HG03354 (cell line): ENCODE data around the gene UBE2Q2.
"Not testable (repeated sequence)": the region's sequence is repeated elsewhere in the genome, so short reads cannot be mapped to it uniquely, and the experiment has no call there.

Source experiments
- ATAC-seq: cut with Tn5 transposase; IDR thresholded peaks from one replicate; pipeline ENCODE4 v1.9.1; 2021; ENCODE audit warnings: mild to moderate bottlenecking; ENCODE audit not compliant: unreplicated experiment, poor library complexity, severe bottlenecking

UBE2Q2 gene

DNA sequence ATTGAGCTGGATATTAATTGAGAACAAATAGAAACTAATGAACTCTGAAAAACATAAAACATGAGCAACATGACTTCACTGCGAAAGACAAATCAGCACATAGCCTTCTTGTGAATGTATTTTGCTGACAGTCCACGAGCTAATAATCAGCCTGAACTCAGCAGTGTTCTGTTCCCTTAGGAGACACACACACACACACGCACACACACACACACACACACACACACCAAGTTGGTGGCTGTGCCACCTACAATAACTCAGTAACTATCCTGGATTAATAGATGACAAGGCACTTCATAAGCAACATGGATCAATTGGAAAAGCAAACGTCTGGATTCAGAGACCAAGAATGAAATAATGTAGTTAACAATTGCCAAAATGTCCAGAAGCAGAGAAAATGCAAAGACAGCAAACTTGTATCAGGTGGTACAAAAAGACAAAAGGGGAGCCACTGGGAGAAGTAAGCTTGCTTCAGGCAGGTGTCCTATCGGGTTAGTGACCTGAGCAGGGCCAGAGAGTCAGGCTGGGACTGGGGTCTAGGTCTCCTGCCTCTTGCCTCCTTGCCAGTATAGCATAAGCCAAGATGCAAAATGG, 20.5 kb upstream of the UBE2Q2 start:
- no peak for ATAC-seq

DNA sequence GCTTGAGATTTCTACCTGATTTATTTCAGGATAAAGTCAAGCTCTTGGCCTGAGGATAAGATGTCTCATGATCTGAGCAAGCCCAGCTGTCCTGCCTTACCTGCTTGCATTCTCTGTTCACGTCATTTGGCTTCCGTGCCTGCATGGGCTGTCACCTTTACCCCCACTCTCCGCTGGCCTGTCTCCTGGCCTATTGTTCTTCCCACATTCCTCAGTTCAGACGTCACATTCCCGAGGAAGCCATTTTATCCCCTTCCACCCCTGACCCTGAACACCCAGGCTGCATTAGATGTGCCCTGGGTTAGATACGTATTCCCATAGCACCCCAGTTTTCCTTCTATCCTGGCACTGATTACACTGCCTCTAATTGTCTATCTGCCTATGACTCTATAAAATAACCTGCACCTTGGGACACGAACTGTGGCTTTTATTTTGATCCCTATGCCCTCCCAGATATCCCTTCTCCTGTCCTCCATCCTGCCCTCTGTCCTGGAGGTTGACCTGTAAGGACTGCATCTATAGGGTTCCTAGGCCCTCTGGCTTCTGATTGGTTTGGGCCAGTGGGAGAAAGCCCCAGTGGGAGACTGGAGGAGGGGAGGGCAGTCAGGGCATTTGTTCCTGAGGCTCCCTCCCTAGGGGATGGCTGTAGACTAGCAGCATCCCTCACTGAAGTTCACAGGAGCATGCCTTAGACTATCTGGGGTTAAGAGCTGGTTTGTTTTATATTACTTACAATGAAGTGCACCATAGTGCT, 19.2 kb upstream of the UBE2Q2 start:
- no peak for ATAC-seq

DNA sequence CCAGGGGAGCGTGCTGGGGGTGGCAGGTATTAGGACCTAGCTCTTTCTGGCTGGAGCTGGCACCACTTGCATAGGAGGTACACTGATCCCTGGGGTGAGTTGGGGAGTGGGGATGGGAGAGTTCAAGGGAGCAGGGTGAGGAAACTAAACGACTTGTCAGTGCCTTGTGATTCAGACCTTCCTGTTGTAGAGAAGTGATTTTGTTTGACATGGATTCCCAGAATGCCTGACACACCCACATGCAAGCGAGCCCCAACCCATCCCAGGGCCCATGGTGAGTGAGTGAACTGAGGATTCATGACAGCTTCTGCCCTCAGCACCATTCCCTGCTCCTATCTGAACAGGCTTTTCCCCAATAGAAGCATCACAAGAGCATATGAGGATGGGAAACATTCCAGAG, 15.6 kb upstream of the UBE2Q2 start:
- no peak for ATAC-seq

DNA sequence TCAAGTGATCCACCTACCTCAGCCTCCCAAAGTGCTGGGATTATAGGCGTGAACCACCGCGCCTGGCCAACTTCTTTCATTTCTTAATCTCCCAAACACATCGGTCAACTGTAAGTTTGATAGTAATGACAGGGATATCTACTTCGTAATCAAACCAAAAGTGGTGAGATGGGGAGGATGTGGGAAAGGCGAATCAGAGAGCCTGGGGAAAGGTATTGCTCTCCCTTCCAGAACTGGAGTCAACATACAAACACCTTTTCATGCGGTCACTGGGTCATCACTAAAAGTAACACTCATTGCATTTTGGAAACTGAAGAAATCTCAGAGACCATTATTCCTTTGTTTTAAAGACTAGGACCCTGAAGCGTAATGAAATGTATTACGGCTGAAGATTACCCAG, 14.8 kb upstream of the UBE2Q2 start:
- no peak for ATAC-seq

DNA sequence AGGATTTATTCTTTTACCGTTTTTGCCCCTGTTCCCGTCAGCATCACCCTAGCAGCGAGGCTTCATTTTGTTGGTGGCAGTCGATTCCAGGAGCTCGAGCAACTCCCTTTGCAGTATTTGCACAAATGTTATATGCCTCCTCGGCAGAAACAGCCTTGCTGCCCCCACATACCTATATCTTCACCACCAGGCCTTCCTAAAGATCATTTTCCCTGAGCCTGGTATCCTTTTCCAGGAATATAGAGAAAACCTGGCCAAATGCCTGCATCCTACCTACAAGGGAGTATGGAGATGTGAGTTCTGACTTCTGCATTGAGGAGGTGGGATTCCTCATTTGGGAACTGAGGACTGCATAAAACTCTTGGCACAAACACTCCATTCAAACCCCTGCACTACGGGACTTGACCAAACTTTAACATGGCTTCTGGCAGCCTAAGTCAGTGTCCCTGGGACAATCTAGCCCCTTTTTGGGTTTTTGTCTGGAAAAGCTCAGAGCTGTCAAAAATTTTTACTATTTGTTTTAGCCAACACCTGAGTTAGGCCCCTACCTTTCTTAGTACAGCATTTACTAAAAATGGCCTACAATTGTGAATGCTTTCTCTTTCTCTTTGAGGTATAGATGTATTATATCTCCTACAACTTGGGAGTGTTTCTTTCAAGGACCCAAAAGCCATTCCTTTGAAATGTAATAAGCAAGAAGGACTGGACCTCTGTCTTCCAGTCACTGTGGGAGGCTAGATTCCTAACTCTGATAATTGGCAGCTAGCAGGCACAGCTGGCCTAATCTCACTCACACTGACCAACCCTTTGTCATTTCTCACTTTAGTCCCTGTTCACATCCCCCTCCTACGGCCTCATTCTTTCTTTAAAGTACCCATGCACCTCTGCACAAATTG, 12.1 kb upstream of the UBE2Q2 start:
- no peak for ATAC-seq

DNA sequence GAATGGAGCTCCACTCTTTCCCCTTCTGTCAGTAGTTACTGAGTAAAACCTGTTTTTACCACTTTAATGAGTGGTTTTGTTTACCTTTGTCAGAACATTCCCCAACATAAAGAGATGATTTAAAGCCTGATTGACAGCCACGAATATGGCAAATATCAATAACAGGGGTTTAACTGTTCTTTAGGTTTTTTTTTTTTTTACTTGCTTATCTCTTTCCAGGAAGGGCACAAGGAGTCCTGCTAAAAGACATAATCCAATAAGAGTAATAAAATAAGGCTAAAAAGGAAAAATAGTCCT, 11.5 kb upstream of the UBE2Q2 start:
- no peak for ATAC-seq

DNA sequence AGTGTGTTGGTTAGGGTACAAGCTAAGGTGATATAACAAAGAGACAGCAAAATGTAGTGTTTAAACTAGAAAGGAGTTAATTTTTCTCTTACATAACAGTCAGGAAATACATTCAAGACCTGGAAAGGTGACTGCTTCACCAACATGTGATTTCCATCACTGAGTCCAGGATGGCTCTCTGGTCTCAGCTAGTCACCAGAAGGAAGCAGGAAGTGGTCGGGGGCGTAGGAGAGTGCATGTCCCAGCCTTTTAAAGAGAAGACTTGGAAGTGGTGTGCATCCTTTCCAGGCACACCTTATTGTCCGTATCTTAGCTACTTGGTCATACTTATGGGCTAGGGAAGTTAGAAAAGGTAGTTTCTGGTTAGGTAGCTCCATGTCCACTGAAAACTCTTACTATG, 11.1 kb upstream of the UBE2Q2 start:
- no peak for ATAC-seq

DNA sequence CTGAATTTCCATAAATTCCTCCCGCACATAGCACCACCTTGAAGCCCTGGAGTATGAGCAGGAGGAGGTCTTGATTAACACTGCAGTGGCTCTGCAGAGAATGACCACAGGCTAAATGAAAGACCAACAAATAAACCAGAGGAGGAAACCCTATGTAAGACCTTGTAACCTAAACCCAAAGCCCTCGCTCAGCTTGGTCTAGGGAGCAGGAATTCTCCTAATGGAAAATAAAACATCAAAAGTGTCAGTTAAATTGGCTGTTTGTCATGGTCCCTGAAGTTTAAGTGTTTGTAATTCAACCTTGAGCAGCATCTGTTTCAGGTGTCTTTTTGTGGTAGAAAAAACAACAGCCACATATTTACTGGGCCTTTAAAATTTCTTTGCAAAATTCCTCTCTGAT, 9.2 kb upstream of the UBE2Q2 start:
- ATAC-seq: no peak

DNA sequence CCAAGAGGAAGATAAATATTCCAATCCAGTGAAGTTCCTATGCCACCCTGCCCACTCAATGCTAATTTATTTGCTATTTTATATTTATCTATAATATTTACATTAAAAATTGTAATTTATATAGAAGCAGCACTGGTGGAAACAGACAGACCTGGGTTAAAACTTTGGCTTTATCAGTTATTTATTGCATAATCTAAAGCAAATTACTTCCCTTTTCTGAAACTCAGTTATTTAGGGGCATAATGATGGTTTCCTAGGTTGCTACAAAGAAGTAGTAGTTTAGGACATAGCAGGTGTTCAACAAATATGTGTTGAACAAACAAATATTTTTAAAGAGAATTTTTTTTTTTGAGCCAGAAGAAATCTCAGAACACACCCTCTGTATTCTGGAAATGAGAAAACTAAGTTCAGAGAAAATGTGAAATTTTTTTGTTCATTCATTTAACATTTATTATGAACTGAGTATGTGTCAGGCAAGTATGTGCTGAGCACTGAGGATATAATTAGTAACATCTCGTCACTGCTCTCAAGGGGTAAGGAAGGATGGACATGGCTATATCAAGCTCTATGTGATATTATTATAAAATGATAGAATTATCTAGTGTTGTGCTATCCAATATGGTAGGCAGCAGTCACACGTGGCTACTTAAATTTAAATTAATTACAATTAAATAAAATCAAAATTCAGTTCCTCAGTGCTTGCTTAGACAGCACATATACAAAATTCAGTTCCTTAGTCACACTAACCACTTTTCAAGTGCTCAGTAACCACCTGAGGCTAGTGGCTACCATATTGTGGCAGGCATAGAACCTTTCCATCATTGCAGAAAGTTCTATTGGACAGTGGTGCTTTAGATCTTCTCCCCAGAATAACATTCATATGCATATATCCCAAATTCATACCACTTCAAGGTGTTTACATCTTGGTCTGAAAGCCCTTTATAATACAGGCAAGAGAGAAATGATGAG, 7.0 kb upstream of the UBE2Q2 start:
- ATAC-seq: peak; percentile 4

DNA sequence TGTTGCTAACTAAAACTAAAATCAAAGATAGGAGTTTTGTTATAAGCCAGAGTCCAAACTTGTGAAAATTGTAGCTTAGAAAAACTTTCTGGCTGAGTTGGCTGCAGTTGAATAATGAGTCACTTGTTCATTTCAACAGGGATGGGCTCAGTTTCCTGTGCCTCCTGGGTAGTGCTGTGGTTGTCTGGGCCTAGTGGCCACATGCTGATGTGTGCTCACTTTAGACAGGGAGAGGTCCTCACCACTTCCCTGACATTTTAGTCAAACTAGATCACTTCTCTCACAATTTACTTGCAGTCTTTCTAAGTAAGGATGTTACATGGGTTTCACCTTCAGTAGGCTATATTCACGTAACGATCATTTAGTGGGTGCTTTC, 6.3 kb upstream of the UBE2Q2 start:
- ATAC-seq: peak; percentile 76

DNA sequence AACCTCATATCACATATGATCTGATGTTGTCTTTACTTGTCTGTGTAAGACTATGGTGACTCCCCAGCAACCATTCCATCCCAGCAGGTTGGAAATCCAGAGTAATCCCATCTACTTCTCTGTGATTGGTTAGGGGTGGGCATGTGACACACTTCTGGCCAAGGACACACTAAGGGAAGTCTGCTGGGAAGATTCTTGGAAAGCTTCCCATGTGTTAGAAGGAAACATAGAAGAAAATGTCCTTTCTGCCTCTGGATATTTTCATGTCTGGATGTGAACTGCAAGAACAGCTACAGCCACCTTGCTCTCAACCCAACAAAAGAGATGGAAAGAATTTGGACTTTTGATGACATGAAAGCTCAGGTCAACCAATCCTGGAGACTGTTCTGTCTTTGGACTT, 2.6 kb upstream of the UBE2Q2 start:
- ATAC-seq: no peak

DNA sequence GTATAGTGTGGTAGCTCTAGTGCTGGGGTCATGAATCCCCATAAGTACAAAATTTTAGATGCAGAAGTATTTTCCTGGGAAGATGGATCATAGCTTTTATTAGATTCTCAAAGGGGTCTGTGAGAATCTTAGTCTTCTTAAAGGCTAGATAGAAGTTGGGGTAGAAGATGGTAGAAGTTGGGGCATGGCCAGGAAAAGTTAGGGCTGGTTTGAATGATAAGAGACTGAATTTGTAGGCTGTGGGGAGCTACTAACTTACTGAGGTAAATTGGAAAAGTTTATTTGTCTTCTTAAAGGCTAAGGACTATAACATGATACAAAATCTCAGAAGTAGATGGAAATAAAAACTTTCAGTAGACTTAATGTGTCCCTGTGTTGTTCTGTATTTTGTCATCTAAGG, 1.6 kb upstream of the UBE2Q2 start:
- no peak for ATAC-seq

DNA sequence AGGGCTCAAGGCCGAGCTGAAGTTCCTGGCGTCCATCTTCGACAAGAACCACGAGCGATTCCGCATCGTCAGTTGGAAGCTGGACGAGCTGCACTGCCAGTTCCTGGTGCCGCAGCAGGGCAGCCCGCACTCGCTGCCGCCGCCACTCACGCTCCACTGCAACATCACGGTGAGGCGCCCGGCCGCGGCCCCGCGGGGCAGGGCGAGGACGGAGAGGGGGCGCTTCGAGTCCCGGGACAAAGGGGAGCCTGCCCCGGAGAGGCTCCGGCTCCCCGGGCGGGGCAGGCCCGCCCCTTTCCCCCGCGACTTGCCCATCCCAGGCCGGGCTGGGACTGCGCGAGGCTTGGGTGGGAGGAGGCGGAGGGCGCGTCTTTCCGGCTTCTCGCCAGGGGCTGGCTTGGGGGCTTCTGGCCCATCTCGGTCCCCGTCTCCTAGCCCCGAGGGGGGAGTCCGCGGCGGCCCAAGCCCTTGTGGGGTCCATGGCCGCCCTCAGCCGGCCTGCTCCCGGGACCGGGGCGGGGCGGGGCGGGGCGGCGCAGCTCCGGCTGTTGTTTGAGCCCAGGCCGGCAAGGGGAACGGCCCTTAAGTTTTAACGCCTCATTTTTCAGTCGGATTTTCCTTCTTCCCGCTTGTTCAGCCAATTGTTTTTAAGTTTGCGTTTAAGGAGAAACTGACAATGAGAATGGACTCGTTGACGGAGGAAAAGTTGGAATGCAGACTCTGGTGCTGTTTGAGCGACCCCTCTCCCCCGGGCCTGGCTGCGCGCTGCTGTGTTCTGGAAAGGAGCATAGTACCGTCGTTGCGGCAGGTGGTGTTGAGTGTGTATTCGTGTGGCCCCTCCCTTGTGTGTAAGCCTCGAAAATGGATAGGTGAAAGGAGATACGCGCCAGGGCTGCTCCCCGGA, 683 bp downstream of the UBE2Q2 start:
- ATAC-seq: peak; percentile 50

DNA sequence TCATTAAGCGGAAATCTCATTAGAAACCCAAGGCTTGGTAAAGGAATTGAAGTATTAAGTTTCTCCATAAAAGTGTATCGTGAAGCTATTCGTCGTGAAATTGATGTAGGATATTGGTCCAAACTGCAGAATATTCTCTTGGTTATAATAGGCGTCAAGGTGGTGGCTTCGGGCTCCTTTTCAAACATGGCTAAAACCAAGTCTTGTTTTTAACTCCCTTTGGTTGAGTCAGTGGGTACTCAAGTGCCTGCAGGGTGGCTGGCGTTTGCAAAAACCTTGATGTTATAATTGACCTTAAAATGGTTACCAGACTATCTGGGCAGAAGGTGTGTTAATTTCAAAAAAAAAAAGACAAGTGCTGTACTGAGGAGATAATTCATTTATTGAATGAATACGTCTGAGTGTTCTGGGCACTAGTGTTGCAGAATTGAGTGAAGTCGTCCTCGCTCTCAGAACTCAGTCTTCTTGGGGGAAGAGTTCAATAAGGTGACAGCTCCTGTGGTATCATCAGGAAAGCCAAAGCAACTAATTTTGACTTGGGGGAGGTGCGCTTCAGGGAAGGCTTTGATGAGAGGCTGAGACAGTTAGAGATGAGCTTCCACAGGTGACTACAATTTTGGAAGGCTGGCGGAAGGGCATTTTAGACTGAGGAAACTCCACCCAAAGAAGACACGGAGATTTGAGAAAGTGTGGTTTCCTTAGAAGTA, 1.5 kb downstream of the UBE2Q2 start:
- ATAC-seq: no peak

DNA sequence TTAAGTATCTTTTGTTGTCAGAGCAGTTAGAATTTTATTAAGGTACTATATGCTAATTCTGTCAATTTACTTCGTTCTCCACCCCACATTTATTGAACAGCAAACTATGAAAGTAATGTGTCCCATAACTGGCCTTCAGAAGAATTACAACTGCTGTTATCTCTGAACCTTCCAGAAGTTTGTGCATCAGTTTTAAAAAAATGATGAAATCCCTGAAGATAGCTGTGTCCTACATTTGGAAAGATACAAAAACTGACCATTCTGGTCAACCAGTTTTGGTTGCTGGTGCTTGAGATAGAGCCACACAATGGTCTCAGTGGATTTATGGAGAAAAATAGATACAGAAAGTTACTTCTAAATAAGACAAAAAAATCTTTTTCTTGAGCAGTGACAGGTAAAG, 5.9 kb downstream of the UBE2Q2 start:
- ATAC-seq: no peak

DNA sequence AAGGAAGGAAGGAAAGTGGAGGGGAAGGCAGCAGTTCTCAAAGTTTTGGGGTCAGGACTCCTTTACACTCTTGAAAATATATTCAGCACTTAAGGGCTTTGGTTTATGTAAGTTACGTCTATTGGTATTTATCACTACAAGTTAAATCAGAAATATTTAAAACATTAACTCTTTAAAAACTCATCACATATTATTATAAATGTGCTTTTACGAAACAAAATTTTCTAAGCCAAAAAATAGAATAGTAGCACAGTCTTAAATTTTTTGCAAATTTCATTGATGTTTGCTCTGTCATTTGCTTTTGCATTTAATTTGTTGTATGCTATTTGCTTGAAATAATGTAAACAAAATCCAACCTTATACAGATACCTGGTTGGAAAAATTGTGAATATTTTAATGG, 7.5 kb downstream of the UBE2Q2 start:
- no peak for ATAC-seq

DNA sequence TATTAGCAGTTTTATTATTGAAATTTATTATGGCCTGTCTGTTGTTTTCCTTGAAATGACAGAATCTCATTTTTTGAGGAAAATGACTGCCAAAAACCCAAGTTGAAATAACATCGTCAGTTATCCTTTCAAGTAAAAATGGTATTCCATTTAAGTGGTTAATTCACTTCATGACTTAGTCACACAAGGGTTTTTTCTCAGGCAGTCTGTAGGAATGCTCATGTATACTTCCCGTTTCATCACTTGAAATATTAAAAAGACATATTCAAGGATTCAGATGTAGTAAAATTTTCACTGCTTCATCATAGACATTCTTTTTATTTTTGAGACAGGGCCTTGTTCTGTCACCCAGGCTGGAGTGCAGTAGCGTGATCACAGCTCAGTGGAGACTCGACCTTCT, 8.3 kb downstream of the UBE2Q2 start:
- not testable (repeated sequence) for ATAC-seq

DNA sequence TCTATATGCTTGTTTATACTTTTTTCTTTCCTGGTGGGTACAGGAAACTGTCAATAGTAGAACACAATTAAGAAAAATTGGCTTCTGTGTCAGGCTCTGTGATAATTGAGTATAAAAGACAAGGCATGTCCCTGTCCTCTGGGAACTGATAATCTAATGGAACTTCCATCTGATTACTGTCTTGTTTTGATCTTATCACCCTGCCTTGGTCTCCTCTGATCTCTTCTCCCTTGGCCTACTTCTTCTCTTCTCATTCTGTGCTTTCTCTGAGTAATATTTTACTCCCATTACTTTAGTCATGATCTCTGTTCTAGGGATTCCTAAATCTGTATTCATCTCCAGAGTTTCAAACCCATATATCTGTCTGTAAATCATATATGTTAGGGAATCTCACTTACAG, 14.6 kb downstream of the UBE2Q2 start:
- no peak for ATAC-seq
